GM21360 (cell line): ENCODE measurements around the gene LMOD2.

Experiments used
- ATAC-seq: cut with Tn5 transposase; IDR thresholded peaks from one replicate; pipeline ENCODE4 v1.9.1; 2021; ENCODE audit warnings: mild to moderate bottlenecking, moderate library complexity; ENCODE audit not compliant: unreplicated experiment

Gene LMOD2

DNA sequence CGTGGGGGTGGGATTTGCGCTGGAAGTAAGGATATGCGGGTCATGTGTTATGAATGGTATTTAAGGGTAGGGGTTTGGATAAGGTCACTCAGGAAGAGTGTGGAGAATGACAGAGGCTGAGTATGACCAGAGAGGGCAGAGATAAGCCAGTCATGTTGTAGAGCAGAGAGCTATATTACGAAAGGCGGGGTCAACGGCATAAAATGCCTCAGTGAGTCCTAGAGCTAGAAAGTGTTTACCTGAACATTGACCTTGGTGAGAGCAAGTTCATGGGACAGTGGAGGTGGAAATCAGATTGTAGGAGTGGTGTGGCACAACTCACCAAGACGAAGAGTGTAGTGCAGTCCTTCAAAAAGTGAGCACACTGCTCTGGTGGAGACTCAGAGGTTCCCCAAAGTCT, 13.8 kb downstream of the LMOD2 start:
- ATAC-seq: no peak

DNA sequence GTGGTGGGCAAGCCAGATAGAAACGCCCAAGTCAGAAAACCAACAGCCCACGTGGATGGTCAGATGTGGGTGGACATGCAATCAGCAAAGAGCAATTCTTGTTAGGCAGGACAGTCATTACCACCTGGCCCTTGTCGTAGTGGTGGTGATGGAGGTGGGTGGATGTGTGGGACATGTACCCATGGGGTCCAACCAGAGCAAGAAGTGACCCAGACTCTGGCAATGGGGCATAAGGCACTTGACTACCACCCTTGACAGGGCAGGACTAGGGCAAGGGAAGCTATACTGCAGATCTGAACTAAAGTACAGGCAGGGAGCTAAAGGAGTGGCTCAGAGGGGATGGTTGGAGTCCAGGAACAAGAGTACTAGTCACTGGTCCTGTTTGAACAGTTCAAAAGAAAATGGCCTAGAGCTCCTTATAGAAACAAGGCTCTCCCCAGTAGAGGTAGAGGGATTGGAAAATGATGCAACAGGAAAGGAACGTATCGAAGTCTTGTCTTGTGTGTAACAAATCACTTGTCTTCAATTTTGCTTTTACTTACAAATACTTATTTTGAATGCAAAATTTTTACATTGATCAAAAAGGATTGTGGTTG, 17.6 kb downstream of the LMOD2 start:
- no peak for ATAC-seq

DNA sequence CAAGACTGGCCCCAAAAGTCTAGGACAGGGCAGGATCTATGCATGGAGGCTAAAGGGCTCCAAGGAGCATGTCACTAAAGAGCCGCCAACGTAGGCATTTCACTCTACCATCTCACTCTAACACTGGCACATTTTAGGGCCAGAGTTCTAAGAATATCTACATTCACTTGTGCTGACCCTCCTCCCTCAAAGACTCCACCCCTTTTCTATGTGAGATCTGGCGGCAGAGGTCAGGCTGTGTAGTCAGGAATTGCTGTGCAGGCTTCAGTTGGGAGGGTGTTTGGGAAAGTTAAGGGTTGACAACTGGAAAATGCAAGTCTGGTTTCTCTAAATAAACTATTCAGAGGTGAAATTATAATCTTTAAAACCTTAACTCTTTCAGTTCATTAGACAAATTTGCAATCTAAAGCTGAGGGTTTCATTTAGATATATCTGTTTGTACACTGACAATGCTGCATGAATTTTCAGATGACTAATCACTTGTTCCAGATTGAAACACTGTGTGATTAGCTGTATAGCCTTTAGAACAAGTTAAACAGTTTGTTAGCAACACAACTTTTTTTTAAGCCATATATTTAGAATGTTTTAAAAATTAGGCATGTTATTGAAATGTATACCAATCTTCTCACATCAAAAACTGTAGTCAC, 18.2 kb downstream of the LMOD2 start:
- no peak for ATAC-seq

DNA sequence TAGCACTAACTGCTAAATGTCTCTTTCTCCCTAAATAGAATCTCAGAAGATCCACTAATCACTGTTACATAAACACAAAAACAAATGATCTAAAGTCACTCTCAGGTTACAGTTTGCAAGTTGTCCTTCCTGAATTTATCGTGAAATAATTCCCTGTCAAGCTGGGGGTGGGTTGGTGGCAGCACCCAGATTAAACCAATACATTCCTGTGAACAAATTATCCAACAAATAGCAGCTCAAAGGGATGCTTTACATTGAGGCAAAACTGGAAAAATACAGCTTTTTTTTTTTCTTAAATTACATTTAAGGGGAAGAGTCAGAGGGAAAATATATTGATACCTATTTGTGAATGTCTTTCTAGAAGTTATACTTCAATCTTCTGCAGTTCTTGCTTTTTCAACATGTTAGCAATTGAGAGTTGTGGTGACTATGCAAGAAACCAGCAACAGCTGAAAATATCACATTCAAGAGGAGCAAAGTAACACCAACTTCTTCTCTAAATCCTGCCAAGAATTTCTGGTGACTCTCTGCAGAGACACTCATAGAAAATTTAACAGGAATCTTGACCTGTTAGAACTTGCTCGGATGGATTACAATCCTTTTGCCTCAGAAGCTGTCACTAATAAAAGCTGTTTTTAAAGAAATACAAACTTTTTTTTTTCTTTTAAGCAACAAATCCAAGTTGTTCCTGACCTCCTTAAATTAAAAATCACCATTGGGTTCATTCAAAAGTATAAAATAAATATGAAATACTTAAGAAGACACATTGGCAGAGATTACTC, 18.9 kb downstream of the LMOD2 start:
- no peak for ATAC-seq

DNA sequence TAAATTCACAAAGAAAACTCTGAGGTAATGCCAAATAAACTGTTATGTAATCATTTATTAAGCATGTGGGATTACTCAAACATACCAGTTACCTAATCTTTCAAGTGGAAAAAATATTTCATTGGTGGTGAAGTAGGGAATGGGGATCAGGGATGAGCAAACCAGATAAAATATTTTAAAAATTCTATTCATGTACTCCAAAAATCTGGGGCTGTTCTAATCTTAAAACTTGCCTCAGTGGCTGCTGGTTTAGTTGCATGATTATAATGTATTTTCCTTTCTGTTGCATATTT, 19.5 kb downstream of the LMOD2 start:
- no peak for ATAC-seq

GRCh38 chr7:123677061-123677715, 21.5 kb downstream of the LMOD2 start:
- ATAC-seq: no peak

GRCh38 chr7:123679614-123680013, 23.9 kb downstream of the LMOD2 start:
- no peak for ATAC-seq

DNA sequence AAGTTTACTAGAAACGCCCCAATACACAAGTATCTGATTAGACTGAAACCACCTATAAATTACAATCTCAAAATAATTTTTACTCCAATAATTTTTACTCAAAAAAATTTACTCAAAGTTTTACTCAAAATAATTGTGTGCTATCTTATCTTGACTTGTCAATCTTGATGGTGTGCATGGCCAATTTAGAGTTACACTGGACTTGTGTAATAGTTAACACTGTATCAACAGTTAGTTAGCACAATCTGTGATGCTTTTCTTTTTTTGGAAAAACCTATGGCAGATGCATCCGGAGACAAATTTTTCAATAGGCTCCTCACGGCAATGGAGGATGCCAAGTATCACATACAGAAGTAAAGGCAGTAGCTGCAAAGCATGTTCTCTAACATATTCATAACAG, 24.9 kb downstream of the LMOD2 start:
- ATAC-seq: no peak

DNA sequence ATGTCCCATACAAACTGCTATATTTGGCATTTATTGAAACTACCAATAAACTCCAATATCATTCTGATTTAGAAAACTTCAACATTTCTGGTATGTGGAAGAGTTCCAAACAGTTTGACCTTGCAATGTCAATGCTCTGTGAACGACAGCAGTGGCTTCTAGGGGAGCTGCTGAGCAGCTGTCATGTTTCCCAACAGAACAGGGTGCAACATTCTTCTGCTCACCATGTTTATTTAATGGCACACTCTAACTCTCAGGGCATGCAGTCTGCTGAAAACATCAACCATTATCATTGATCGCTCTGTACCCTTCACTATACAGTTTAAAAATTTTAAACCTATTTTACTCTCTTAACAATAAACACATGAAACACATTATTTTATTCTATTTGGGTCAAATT, 25.9 kb downstream of the LMOD2 start:
- ATAC-seq: no peak

DNA sequence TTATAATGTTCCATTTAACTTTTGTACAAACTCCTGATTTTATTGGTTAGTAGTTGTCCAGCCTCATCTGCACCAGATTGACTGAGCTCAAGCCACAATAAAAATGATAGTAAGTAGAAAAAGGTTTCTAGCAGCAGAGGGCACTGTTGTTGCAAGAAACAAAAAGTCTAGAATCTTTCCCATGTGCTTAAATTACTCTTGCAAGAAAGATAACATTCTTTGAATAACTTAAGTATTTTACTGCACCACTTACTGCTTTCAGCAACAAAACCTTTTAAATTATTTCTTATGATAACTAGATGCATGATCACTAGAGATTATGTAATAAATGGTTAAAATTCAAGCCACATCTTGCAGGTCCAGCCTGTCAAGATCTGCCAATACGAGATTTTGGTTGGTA, 27.0 kb downstream of the LMOD2 start:
- ATAC-seq: peak; percentile 47

DNA sequence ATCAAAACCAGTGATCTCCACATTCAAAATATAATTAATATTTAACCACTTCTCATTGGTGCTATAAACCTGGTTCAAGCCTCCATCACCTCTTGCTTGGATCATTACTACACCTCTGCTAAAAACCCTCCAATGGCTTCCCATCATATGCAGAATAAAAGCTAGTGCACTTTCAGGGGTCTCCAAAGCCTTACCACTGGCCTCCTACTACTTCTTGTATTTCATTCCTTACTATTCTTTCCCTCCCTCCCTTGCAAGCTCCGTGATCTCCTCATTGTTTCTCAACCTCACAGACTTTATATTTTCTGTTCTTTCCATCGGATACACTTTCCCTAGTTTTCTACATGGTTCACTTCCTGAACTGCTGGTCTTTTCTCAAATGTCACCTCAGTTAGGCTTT, 31.5 kb downstream of the LMOD2 start:
- no peak for ATAC-seq

- ATAC-seq: no peak
These were observed 32.1 kb downstream of the LMOD2 start for GRCh38 chr7:123687727-123688126.

GRCh38 chr7:123689250-123689649, 33.6 kb downstream of the LMOD2 start:
- no peak for ATAC-seq

DNA sequence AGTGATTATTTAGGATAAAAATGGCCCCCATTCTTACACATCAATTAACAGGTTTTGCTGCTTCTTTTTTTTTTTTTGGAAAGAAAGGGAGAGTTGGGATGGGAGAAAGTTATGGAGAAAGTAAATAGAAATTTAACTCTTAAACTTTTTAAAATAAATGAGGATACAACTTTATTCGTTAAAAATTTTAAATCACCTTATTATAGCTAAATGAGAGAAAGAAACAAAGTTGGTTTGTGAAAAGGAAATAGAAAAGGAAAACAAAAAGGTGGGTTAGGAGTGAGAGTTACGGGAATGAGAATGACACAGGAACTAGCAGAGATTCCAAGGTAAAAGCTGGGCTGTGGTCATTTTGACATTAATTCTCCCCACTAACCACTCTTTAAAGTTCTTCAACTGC, 34.9 kb downstream of the LMOD2 start:
- ATAC-seq: no peak

DNA sequence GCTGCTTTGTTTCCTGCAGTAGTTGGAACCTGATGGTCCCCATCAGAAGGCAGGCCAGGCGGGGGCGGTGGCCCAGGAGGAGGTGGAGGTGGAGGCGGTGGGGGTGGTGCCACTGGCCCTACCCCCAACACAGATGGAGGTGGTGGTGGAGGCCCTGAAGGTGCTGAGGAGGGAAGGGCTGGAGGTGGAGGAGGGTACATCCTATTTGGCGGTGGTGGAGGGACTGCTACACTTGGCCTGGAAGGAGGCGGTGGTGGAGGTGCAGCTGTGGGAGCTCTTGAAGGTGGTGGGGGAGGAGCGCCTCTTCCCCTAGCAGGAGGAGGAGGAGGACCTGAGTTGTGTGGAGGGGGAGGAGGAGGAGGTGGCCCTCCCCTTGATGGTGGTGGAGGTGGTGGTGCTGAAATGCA, 36.8 kb downstream of the LMOD2 start:
- no peak for ATAC-seq

DNA sequence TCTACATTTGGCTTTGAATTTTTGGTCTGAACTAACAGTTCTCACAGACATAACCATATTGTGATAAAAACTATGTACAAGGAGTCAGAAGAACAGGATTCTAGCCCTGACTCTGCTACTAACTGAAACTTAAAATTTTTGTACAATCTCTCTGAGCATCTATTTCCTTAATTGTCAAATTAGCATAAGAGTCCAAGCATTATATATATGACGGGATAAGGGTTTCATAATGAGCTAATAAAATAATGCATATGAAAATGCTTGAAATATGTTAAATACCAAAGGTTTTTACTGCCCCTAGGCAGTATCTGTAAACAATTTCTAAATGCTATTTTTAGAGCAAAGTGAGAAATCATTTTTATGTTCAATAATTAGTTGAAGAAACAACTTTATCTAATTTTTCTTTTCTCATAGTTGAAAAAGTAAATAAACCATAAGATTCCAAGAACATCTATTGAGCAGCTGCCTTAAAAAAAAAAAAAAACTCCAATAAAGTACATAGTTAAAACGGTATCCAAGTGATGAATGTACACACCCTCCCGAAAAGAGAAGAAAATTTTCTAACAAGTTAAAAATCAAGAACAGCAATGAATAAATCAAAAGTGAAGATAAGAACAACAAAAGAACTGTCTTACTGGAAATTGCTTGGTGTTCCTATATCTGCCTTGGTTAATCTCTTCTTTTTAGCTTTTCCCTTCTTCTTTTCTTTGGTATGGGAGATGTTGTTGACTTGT, 40.4 kb downstream of the LMOD2 start:
- no peak for ATAC-seq

GRCh38 chr7:123705211-123705901, 49.7 kb downstream of the LMOD2 start:
- no peak for ATAC-seq

GRCh38 chr7:123709525-123709924, 53.9 kb downstream of the LMOD2 start:
- no peak for ATAC-seq

GRCh38 chr7:123710683-123711082, 55.0 kb downstream of the LMOD2 start:
- ATAC-seq: no peak

DNA sequence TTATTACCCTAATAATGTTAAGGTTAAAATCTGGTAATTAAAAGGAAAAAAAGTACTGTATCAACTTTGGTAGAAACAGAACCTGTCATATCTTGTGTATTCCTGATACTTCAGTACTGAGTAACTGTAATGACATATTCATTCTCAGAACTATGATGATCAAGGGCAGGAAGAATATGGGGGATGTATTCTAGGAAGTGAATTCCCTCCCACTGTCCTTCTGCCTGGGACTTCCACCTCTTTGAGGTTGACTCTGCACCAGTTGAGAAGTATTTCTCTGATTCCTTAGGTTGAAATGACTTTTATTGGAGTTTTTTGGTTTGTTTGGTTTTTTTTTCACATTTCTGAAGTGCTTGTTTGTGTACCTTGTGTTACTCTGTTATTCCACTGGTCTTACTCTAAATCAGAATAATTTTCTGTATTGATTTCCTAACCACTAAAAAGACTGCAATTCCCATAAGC, 56.2 kb downstream of the LMOD2 start:
- ATAC-seq: no peak

DNA sequence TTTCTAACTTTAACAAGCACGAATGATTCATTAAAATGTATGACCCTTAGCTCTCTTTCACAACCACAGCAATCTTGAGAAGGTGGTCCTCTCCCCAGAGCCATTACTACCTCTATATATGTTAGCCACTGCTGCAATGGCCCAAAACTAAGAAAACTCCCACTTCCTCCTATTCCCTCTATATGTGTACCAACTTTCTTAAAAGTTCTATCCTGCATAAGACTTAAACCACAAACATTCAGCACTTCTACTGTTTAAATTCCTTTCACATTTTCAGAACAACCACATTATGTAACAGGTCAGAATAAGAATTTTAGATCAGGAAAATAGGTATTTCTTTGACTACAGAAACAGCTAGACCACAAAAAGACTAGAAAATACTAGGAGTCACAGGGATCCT, 57.0 kb downstream of the LMOD2 start:
- ATAC-seq: no peak
